MCF 10A (cell line): ENCODE results near the gene MAEA. TPM values are rescaled to one million over a fixed set of nuclear protein-coding genes. Genes with fewer than 3 reads are reported as not detected.

Experiments
- BruUV-seq: library from RNA; stranded (reverse); fragments of 400-500 nt; replicated peaks from 2 replicates; lab custom pipeline; 2021; lab: Mats Ljungman, UMichigan
- CTCF ChIA-PET: fragments of 300-600 bp; sonication (Branson Sonifier 250); formaldehyde crosslinking; extraction: SDS; loops from one replicate; lab custom pipeline; 2021; ENCODE audit warnings: antibody characterized with exemption, inconsistent platforms; lab: Yijun Ruan, JAX
- POLR2A ChIA-PET: fragments of 300-600, 350-650 bp; sonication (Branson Sonifier 250); formaldehyde crosslinking; extraction: SDS; loops from one replicate; lab custom pipeline; 2020; ENCODE audit warnings: antibody characterized with exemption, inconsistent platforms; lab: Yijun Ruan, JAX
- DNase-seq: peaks from one replicate; pipeline ENCODE4 v3.0.0-alpha.2; 2018; ENCODE audit not compliant: unreplicated experiment
- H3K27ac Mint-ChIP-seq: one replicate; pipeline ENCODE4 v1.8.0; 2022; ENCODE audit warnings: mild to moderate bottlenecking, low read depth, mixed read lengths; ENCODE audit not compliant: unreplicated experiment
- H3K27me3 Mint-ChIP-seq: one replicate; pipeline ENCODE4 v1.8.0; 2022; ENCODE audit warnings: mixed read lengths; ENCODE audit not compliant: insufficient read depth, unreplicated experiment
- H3K36me3 Mint-ChIP-seq: one replicate; pipeline ENCODE4 v1.8.0; 2022; ENCODE audit warnings: mild to moderate bottlenecking, moderate library complexity, mixed read lengths; ENCODE audit not compliant: insufficient read depth, unreplicated experiment
- H3K4me1 Mint-ChIP-seq: one replicate; pipeline ENCODE4 v1.8.0; 2022; ENCODE audit warnings: mixed read lengths; ENCODE audit not compliant: insufficient read depth, unreplicated experiment
- H3K4me3 Mint-ChIP-seq: one replicate; pipeline ENCODE4 v1.8.0; 2022; ENCODE audit warnings: mild to moderate bottlenecking, moderate library complexity, mixed read lengths; ENCODE audit not compliant: unreplicated experiment
- H3K9me3 Mint-ChIP-seq: one replicate; pipeline ENCODE4 v1.8.0; 2022; ENCODE audit warnings: mixed read lengths; ENCODE audit not compliant: unreplicated experiment
- intact Hi-C: fragments of 100-400 bp; cut with micrococcal nuclease; formaldehyde crosslinking; loops from 2 replicates; pipeline ENCODE4 v1.14.1; 2022
- total RNA-seq: library from RNA; stranded (reverse); gene quantifications from 2 replicates; pipeline ENCODE4 v1.2.3, GENCODE V29; 2022
- TF ChIP-seq, protein P1 (sequence below): fragments of 200-600 bp; IDR thresholded peaks from one replicate; pipeline ENCODE4 v1.8.0; 2022; ENCODE audit warnings: antibody characterized with exemption, mild to moderate bottlenecking; ENCODE audit not compliant: unreplicated experiment

MAEA gene
- total RNA-seq, 1 experiment from 2014 or later, result 89.6 TPM

DNA sequence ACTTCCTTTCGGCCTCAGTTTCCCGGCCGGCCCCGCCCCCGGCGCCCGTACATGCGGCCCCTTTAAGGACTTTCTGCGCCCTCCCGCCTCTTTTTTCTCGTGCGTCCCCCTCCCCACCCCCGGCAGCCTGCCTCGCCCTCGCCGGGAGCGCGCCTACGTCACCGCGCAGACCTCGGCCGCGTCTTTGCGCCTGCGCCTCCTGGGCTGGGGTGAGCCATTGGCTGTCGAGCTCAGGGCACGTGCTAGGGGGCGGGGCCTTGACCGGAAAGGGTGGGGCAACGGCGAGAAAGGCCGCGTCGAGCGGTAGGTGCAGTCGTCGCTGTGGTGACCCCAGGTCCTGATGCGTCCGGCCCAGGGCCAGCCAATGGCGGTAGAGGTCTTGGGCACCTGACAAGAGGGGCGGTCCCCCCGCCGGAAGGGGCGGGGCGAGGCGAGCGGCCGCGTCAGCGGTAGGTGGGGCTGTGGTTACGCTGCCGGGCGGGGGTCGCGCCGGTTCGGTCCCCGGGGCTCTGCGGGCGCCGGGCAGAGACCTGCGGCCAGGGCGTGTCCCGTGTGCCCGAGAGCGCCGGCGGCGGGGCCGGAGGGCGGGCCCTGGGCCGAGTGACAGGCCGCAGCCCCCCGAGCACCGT lies 57.2 kb downstream of the MAEA start, which contains the start of gene UVSSA:
TSS of gene UVSSA (plus strand) at position 428 of the 629 bp plus-strand sequence. CDS start 884 bp downstream, outside the sequence.
- intact Hi-C loops, result loop anchor here (1.0 to 10.0 kb wide), 6 partner anchors 45 to 378 kb away; partner anchors contain the start of genes CTBP1, TACC3 and TMEM129
- Mint-ChIP-seq H3K4me3 (peak within 1 kb of the TSS; percentile 89), H3K4me1 (peaks cover 32% of the 10 kb centered on the region), H3K27me3 (no peaks in the 10 kb centered on the region), H3K9me3 (no peaks in the 10 kb centered on the region), H3K36me3 (peaks cover 20% of the 10 kb centered on the region), H3K27ac (peak within 1 kb of the TSS; percentile 83)
- TF ChIP-seq, protein P1, sequence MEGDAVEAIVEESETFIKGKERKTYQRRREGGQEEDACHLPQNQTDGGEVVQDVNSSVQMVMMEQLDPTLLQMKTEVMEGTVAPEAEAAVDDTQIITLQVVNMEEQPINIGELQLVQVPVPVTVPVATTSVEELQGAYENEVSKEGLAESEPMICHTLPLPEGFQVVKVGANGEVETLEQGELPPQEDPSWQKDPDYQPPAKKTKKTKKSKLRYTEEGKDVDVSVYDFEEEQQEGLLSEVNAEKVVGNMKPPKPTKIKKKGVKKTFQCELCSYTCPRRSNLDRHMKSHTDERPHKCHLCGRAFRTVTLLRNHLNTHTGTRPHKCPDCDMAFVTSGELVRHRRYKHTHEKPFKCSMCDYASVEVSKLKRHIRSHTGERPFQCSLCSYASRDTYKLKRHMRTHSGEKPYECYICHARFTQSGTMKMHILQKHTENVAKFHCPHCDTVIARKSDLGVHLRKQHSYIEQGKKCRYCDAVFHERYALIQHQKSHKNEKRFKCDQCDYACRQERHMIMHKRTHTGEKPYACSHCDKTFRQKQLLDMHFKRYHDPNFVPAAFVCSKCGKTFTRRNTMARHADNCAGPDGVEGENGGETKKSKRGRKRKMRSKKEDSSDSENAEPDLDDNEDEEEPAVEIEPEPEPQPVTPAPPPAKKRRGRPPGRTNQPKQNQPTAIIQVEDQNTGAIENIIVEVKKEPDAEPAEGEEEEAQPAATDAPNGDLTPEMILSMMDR, result no peak
- BruUV-seq, result no TSS peak
- CTCF ChIA-PET, result interaction anchor here (0.6 to 2.6 kb wide), 8 partner anchors 9 to 217 kb away, joined by 4 to 12 read pairs (median 6); partner anchors contain the start of gene MAEA
- POLR2A ChIA-PET, result interaction anchor here (0.7 to 4.7 kb wide), 20 partner anchors 17 to 442 kb away, joined by 3 to 112 read pairs (median 5); partner anchors contain the start of genes CTBP1, MAEA and SLBP
- DNase-seq, result peak; percentile 99

DNA sequence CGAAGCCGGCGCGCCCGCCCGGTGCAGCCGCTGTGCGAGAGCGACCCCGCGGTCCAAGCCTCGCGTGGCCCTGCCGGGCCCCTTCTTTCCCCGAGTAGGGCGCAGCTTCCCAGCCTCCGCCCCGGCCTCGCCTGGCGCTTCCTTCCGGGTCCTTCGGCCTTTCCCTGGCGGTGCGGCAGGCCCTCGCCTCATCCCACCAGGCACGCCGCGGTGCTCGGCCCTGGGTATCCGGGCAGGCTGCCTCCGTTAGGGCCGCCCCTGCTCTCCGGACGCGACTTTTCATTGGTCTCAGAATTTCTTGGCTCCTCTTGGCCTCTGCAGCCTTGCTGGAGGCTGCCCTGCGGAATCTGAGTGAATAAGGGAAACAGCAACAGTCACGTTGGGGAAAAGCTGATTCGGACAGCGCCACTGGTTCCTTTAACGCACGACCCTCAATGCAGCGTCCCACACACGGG lies 57.7 kb downstream of the MAEA start:
- Mint-ChIP-seq H3K27me3 (no peaks in the 10 kb centered on the region), H3K36me3 (peaks cover 26% of the 10 kb centered on the region), H3K4me1 (peaks cover 32% of the 10 kb centered on the region), H3K4me3 (peak overlapping the region; percentile 89), H3K9me3 (no peaks in the 10 kb centered on the region), H3K27ac (peak overlapping the region; percentile 83)
- TF ChIP-seq, protein P1, result no peak
- BruUV-seq, result no TSS peak
- DNase-seq, result peak; percentile 68
- ChIA-PET POLR2A (interaction anchor here (0.7 to 4.7 kb wide), 21 partner anchors 11 to 380 kb away, joined by 3 to 112 read pairs (median 5); partner anchors contain the start of genes CTBP1, MAEA and SLBP), CTCF (interaction anchor here (0.6 to 2.6 kb wide), 8 partner anchors 8 to 1298 kb away, joined by 4 to 12 read pairs (median 4); partner anchors contain the start of gene MAEA)
- intact Hi-C loops, result loop anchor here (2.0 to 10.0 kb wide), 3 partner anchors 45 to 377 kb away; partner anchors contain the start of genes TACC3 and TMEM129

DNA sequence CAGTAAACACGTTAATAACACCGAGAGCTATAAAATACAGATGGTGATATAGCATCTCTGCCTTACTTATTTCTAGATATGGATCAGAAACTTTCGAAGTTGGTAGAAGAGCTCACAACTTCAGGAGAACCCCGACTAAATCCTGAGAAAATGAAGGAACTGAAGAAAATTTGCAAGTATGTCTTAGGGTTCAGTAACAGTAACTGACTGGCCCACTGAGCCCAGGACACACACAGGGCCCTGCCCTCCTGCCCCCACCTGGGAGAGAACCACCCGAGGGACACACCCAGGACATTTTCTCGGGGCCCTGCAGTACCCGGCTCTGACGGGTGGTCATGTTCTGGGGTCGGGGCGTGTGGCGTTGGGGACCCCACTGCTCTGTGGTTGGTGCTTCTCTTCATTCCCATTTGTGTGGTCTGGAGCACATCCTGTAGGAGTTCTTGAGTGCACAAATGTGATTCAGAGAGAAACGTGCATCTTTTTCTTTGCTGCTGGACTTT lies 58.4 kb downstream of the MAEA start:
- DNase-seq, result no peak
- intact Hi-C loops, result loop anchor here (5.0 to 10.0 kb wide), 2 partner anchors 46 to 377 kb away; partner anchors contain the start of genes TACC3 and TMEM129
- Mint-ChIP-seq H3K4me3 (peak overlapping the region; percentile 89), H3K4me1 (peaks cover 32% of the 10 kb centered on the region), H3K36me3 (peaks cover 31% of the 10 kb centered on the region), H3K27ac (peak overlapping the region; percentile 83), H3K27me3 (no peaks in the 10 kb centered on the region), H3K9me3 (no peaks in the 10 kb centered on the region)
- ChIA-PET POLR2A (interaction anchor here (0.6 to 4.7 kb wide), 14 partner anchors 10 to 380 kb away, joined by 3 to 112 read pairs (median 4); partner anchors contain the start of genes CTBP1 and MAEA), CTCF (interaction anchor here (0.6 to 2.6 kb wide), 5 partner anchors 8 to 1298 kb away, joined by 4 to 12 read pairs (median 5); no protein-coding TSS in a partner anchor)
- TSS peak; percentile 66 for BruUV-seq
- TF ChIP-seq, protein P1, result no peak
